GM19043 (cell line): ENCODE data around the gene RCN1.

Experiments used
- ATAC-seq: cut with Tn5 transposase; IDR thresholded peaks from one replicate; pipeline ENCODE4 v1.9.1; 2021; ENCODE audit warnings: low read depth; ENCODE audit not compliant: unreplicated experiment

The RCN1 gene

DNA sequence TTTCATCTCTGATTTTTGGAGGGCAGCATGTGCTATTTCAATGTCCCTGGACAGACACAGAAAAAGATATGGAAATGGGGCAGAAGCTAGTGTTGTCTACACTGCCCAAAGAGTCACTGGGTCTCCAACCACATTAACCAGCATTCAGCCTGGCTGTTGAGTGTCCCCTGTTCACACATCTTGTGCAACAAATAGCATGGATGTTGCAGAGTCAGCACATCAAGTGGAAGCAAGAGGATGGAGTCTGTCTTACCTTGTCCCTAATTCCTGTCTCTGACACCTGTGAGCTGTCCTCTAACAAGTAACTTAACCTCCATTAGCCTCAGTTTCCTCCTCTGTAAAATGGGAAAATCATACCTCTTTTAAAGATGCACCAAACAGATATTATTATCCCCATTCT, 60.2 kb downstream of the RCN1 start:
- no peak for ATAC-seq

DNA sequence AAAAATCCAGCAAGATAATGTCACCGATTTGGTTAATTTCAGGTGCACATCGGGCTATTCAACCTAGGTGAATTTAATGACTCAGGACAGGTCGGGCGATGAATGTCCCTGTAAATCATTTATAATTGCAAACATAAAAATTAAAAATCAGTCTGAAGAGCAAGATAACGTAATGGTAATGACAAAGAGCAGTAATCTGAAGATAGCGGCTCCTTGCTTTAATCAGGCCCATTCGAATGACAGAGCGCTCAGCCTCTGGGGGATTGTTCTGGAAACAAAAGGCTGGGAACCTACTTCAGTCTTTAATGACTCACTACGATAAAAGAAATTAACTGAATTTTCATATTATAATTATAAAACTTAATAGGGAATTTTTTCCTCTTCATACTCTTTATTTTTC, 61.3 kb downstream of the RCN1 start:
- ATAC-seq = no peak

DNA sequence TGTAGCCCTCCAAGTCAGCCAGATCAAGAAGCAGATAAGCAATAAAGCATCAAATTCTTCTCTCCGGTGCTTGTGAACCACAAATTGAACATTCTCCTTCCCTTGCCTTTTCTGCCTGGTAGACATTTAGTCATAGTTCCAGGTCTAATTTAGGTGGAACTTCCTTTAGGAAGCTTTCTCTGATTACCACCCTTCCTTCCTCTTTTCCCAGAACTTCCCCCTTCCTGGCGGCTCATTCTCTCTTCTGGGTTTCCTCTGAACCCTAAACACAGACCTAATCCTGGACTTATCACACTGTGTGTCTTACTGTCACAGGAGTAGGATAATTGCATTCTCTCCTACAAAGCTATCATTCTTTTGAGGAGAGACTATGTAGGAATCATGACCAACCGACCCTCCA, 61.9 kb downstream of the RCN1 start:
- no peak for ATAC-seq

DNA sequence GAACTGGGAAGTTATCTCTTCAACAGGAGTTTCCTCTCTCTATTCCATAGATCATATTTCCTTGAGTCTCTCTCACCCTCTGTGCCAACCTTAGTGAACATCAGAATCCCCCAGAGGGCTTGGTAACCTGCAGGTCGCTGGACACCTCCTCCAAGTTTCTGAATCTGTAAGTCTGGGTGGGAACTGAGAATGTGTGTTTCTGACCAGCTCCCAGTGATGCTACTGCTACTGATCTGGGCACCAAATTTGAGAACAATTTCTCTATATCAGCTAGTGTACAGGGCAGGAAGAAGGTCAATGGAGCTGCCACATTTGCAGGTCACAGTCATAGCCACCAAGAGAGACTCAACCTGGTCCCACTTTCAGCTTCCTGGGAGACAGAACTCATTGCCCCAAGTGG, 62.9 kb downstream of the RCN1 start:
- ATAC-seq = no peak

DNA sequence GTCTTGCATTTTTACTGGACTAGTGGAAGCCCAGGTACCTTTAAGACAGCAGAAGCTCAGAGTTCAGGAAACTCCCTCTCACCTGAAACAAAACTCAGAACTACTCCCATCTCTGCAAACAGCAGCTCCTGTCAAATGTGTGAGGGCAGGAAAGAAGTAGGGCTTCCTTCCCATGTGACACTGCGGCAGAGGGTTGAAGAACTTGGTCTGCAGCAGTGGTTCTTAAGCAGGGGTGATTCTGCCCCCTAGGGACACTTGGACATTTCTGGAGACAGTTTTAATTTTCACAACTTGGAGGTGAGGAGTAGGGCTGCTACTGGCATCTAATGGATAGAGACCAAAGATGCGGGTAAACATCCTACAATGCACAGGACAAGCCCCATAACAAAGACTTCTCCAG, 63.4 kb downstream of the RCN1 start:
- no peak for ATAC-seq
